NCI-H1436 (cell line): ENCODE results near the gene PITPNM2.
A peak's percentile ranks its signal among the peaks of the same experiment; 100 is the strongest.
"Not testable (repeated sequence)": the region's sequence is repeated elsewhere in the genome, so short reads cannot be mapped to it uniquely, and the experiment has no call there.

Experiments used
- DNase-seq: peaks from one replicate; lab custom pipeline; 2025; lab: John Stamatoyannopoulos, UW

Gene PITPNM2

GRCh38 chr12:123120452-123121166 is 30.3 kb downstream of the PITPNM2 start:
- DNase-seq, result no peak

GRCh38 chr12:123119808-123120207 is 31.1 kb downstream of the PITPNM2 start:
- no peak for DNase-seq

GRCh38 chr12:123118497-123118896 is 32.4 kb downstream of the PITPNM2 start:
- no peak for DNase-seq

- no peak for DNase-seq
Observed at GRCh38 chr12:123115409-123116121, 35.3 kb downstream of the PITPNM2 start.

GRCh38 chr12:123114304-123115083 is 36.4 kb downstream of the PITPNM2 start:
- no peak for DNase-seq

GRCh38 chr12:123113026-123113425 is 37.9 kb downstream of the PITPNM2 start:
- DNase-seq, result peak; percentile 22

- DNase-seq, result no peak
Observed at GRCh38 chr12:123111498-123112165, 39.3 kb downstream of the PITPNM2 start.

GRCh38 chr12:123109319-123109772 is 41.5 kb downstream of the PITPNM2 start:
- no peak for DNase-seq

GRCh38 chr12:123108682-123109066 is 42.2 kb downstream of the PITPNM2 start:
- DNase-seq, result no peak

GRCh38 chr12:123107926-123108681 is 42.8 kb downstream of the PITPNM2 start:
- DNase-seq, result no peak

- DNase-seq, result no peak
Observed at GRCh38 chr12:123106640-123107359, 44.1 kb downstream of the PITPNM2 start.

- no peak for DNase-seq
Observed at GRCh38 chr12:123105211-123105826, 45.6 kb downstream of the PITPNM2 start.

GRCh38 chr12:123104809-123105208 is 46.1 kb downstream of the PITPNM2 start:
- no peak for DNase-seq

GRCh38 chr12:123104094-123104493 is 46.8 kb downstream of the PITPNM2 start:
- not testable (repeated sequence) for DNase-seq

GRCh38 chr12:123102781-123103503 is 47.9 kb downstream of the PITPNM2 start:
- no peak for DNase-seq

GRCh38 chr12:123102366-123102765 is 48.5 kb downstream of the PITPNM2 start:
- DNase-seq, result no peak

GRCh38 chr12:123101526-123101925 is 49.4 kb downstream of the PITPNM2 start:
- DNase-seq, result no peak
